DND-41 (cell line): ENCODE data around the gene SLC36A3.

Experiments used
- CTCF ChIP-seq: IDR thresholded peaks from 2 replicates; pipeline ENCODE4 v1.5.1; 2012; ENCODE audit warnings: borderline replicate concordance, low read length, moderate library complexity, mild to moderate bottlenecking; ENCODE audit not compliant: poor library complexity, severe bottlenecking; ENCODE audit errors: extremely low read depth
- EZH2 ChIP-seq: IDR thresholded peaks from 3 replicates; pipeline ENCODE4 v1.6.1; 2012; ENCODE audit warnings: borderline replicate concordance, low read depth, mild to moderate bottlenecking, moderate library complexity, low read length, inconsistent platforms; ENCODE audit not compliant: severe bottlenecking

- TF ChIP-seq CTCF: no peak
- TF ChIP-seq EZH2: no peak
These were observed 22.7 kb upstream of the SLC36A3 start for GRCh38 chr5:151326266-151326665.
